ENCODE data around the gene FAM174C. TPM values are rescaled to one million over a fixed set of nuclear protein-coding genes. Genes with fewer than 3 reads are reported as not detected.

FAM174C gene
- polyA plus RNA-seq, 3 donors, result 32.8 to 56.2 (median 40.0) TPM

- intact Hi-C loops (cut with micrococcal nuclease), result no loop called here
- H2AFZ ChIP-seq (ENCODE audit: insufficient read depth, low read depth, low read length, poor library complexity, severe bottlenecking), result no peak overlapping the region
- H3K4me2 ChIP-seq (replicated peaks; ENCODE audit: extremely low read depth, low read length, poor library complexity, severe bottlenecking), result no peak overlapping the region
- no peak for TF ChIP-seq CTCF (IDR thresholded peaks at IDR 0.05)
- DNase-seq, result no peak
- no peak overlapping the region for H3K9ac ChIP-seq (ENCODE audit: insufficient read depth, low read length, poor library complexity, severe bottlenecking)
- H3K79me2 ChIP-seq (ENCODE audit: insufficient read depth, low read length), result no peaks in the 10 kb centered on the region
- peaks cover 10 to 44% of the 10 kb centered on the region in 2 donors for H3K27me3 ChIP-seq (ENCODE audit: control insufficient read depth in 2 of 2, insufficient read depth in 2 of 2, low read length in 2 of 2)
- H3K27ac Mint-ChIP-seq, result no peak overlapping the region
- H3K27ac ChIP-seq (ENCODE audit: low read depth in 1 of 2, low read length in 2 of 2), result no peak overlapping the region
- H3K27me3 Mint-ChIP-seq (ENCODE audit: low read depth in 3 of 3), result peaks cover 27 to 68% (median 44%) of the 10 kb centered on the region in 3 donors
- no peaks in the 10 kb centered on the region for H4K20me1 ChIP-seq (ENCODE audit: insufficient read depth, low read length)
- 90% methylated on average over 23 of the region's 24 CpGs for WGBS (ENCODE audit: insufficient coverage)
- H3K36me3 Mint-ChIP-seq, result no peaks in the 10 kb centered on the region
- peaks cover 10% of the 10 kb centered on the region for H3K4me1 Mint-ChIP-seq
- H3K4me3 ChIP-seq (replicated peaks in 1 of 3; ENCODE audit: low read depth in 2 of 3, low read length in 3 of 3), result no peak overlapping the region
- H3K36me3 ChIP-seq (replicated peaks in 1 of 2; ENCODE audit: control insufficient read depth in 1 of 2, insufficient read depth in 2 of 2, low read length in 2 of 2), result no peaks in the 10 kb centered on the region
- H3K4me3 Mint-ChIP-seq, result no peak overlapping the region
- peaks cover 0 to 12% (median 4%) of the 10 kb centered on the region in 7 donors for H3K9me3 Mint-ChIP-seq
- H3K9me3 ChIP-seq (replicated peaks in 1 of 2; ENCODE audit: control insufficient read depth in 1 of 2, insufficient read depth in 1 of 2, low read length in 2 of 2), result peaks cover 0 to 5% of the 10 kb centered on the region in 2 donors
- H3K4me1 ChIP-seq (ENCODE audit: control insufficient read depth in 1 of 2, insufficient read depth in 2 of 2, low read length in 2 of 2), result peaks cover 3 to 4% of the 10 kb centered on the region in 2 donors
Observed at GRCh38 chr19:1290196-1290702, 14.9 kb downstream of the FAM174C start.

- Mint-ChIP-seq H3K36me3 (no peaks in the 10 kb centered on the region), H3K27ac (no peak overlapping the region), H3K27me3 (ENCODE audit: low read depth in 3 of 3) (peaks cover 25 to 70% (median 45%) of the 10 kb centered on the region in 3 donors), H3K4me3 (no peak overlapping the region), H3K4me1 (peaks cover 11% of the 10 kb centered on the region), H3K9me3 (peaks cover 0 to 10% (median 4%) of the 10 kb centered on the region in 7 donors)
- Histone ChIP-seq H3K4me3 (replicated peaks in 1 of 3; ENCODE audit: low read depth in 2 of 3, low read length in 3 of 3) (no peak overlapping the region), H3K4me1 (ENCODE audit: control insufficient read depth in 1 of 2, insufficient read depth in 2 of 2, low read length in 2 of 2) (peaks cover 7 to 8% of the 10 kb centered on the region in 2 donors), H4K20me1 (ENCODE audit: insufficient read depth, low read length) (no peaks in the 10 kb centered on the region), H3K36me3 (replicated peaks in 1 of 2; ENCODE audit: control insufficient read depth in 1 of 2, insufficient read depth in 2 of 2, low read length in 2 of 2) (no peaks in the 10 kb centered on the region), H3K9me3 (replicated peaks in 1 of 2; ENCODE audit: control insufficient read depth in 1 of 2, insufficient read depth in 1 of 2, low read length in 2 of 2) (peaks cover 0 to 5% of the 10 kb centered on the region in 2 donors), H3K79me2 (ENCODE audit: insufficient read depth, low read length) (no peaks in the 10 kb centered on the region), H3K9ac (ENCODE audit: insufficient read depth, low read length, poor library complexity, severe bottlenecking) (no peak overlapping the region), H2AFZ (ENCODE audit: insufficient read depth, low read depth, low read length, poor library complexity, severe bottlenecking) (no peak overlapping the region), H3K4me2 (replicated peaks; ENCODE audit: extremely low read depth, low read length, poor library complexity, severe bottlenecking) (no peak overlapping the region), H3K27me3 (ENCODE audit: control insufficient read depth in 2 of 2, insufficient read depth in 2 of 2, low read length in 2 of 2) (peaks cover 9 to 42% of the 10 kb centered on the region in 2 donors), H3K27ac (ENCODE audit: low read depth in 1 of 2, low read length in 2 of 2) (no peak overlapping the region)
- intact Hi-C loops (cut with micrococcal nuclease), result no loop called here
- no peak for TF ChIP-seq CTCF (IDR thresholded peaks at IDR 0.05)
- DNase-seq, result no peak
- WGBS (ENCODE audit: insufficient coverage), result 83% methylated on average over 39 of the region's 40 CpGs
Observed at GRCh38 chr19:1290703-1291651, 15.6 kb downstream of the FAM174C start.

Data from CD14-positive monocyte (primary cell).